Endothelial cell (in vitro differentiated cells): ENCODE data around the gene RPS5. TPM values are rescaled to one million over a fixed set of nuclear protein-coding genes. Genes with fewer than 3 reads are reported as not detected.
A peak's percentile ranks its signal among the peaks of the same experiment; 100 is the strongest.

Source experiments
- DNase-seq: peaks from one replicate; pipeline ENCODE4 v3.0.0; 2021; ENCODE audit warnings: low spot score
- H3K27ac Mint-ChIP-seq: one replicate; pipeline ENCODE4 v1.8.0; 2021; ENCODE audit warnings: mixed read lengths, inconsistent platforms; ENCODE audit not compliant: unreplicated experiment
- H3K27me3 Mint-ChIP-seq: one replicate; pipeline ENCODE4 v1.8.0; 2021; ENCODE audit warnings: mild to moderate bottlenecking, moderate library complexity, mixed read lengths, inconsistent platforms; ENCODE audit not compliant: unreplicated experiment
- H3K36me3 Mint-ChIP-seq: one replicate; pipeline ENCODE4 v1.8.0; 2021; ENCODE audit warnings: mild to moderate bottlenecking, low read depth, mixed read lengths, inconsistent platforms; ENCODE audit not compliant: unreplicated experiment
- H3K4me1 Mint-ChIP-seq: one replicate; pipeline ENCODE4 v1.8.0; 2021; ENCODE audit warnings: mild to moderate bottlenecking, mixed read lengths, inconsistent platforms; ENCODE audit not compliant: unreplicated experiment
- H3K4me3 Mint-ChIP-seq: one replicate; pipeline ENCODE4 v1.8.0; 2021; ENCODE audit warnings: mild to moderate bottlenecking, mixed read lengths, inconsistent platforms; ENCODE audit not compliant: unreplicated experiment
- H3K9me3 Mint-ChIP-seq: one replicate; pipeline ENCODE4 v1.8.0; 2021; ENCODE audit warnings: mixed read lengths, inconsistent platforms; ENCODE audit not compliant: unreplicated experiment
- total RNA-seq: library from RNA; stranded (reverse); fragmentation: NEBNext Ultra II Directional; extraction: Animal tissue kit (Norgen Biotek cat#: 25700); gene quantifications from one replicate; pipeline ENCODE4 v1.2.1, GENCODE V29; 2021; ENCODE audit not compliant: unreplicated experiment
- TF ChIP-seq, protein P1 (sequence below): fragments of 200-600 bp; sonication (generic); IDR thresholded peaks from one replicate; pipeline ENCODE4 v1.5.0; 2021; ENCODE audit warnings: antibody characterized with exemption; ENCODE audit not compliant: unreplicated experiment

The RPS5 gene
- total RNA-seq, 1 donor from 2014 or later: 1,047 TPM

DNA sequence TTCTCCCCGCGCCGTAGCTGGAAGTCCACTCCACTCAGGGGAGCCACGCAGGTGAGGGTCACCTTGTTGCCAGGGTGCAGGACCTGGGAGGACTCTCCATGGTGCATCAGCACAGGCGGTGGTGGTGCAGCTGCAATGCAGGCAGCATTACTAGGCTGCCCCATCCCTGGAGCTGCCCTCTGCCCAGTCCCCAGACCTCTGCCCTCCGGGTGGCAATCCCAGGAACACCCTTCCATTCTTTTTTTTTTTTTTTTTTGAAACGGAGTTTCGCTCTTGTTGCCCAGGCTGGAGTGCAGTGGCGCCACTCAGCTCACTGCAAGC, 35.6 kb upstream of the RPS5 start:
- Mint-ChIP-seq H3K27me3 (peaks cover 14% of the 10 kb centered on the region), H3K4me1 (peaks cover 6% of the 10 kb centered on the region), H3K9me3 (no peaks in the 10 kb centered on the region), H3K4me3 (no peak overlapping the region), H3K27ac (no peak overlapping the region), H3K36me3 (peaks cover 12% of the 10 kb centered on the region)
- DNase-seq: no peak
- TF ChIP-seq, protein P1, sequence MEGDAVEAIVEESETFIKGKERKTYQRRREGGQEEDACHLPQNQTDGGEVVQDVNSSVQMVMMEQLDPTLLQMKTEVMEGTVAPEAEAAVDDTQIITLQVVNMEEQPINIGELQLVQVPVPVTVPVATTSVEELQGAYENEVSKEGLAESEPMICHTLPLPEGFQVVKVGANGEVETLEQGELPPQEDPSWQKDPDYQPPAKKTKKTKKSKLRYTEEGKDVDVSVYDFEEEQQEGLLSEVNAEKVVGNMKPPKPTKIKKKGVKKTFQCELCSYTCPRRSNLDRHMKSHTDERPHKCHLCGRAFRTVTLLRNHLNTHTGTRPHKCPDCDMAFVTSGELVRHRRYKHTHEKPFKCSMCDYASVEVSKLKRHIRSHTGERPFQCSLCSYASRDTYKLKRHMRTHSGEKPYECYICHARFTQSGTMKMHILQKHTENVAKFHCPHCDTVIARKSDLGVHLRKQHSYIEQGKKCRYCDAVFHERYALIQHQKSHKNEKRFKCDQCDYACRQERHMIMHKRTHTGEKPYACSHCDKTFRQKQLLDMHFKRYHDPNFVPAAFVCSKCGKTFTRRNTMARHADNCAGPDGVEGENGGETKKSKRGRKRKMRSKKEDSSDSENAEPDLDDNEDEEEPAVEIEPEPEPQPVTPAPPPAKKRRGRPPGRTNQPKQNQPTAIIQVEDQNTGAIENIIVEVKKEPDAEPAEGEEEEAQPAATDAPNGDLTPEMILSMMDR: no peak

GRCh38 chr19:58351990-58352755, 34.9 kb upstream of the RPS5 start:
- Mint-ChIP-seq H3K4me3 (peak overlapping the region; percentile 34), H3K27ac (no peak overlapping the region), H3K36me3 (peaks cover 12% of the 10 kb centered on the region), H3K27me3 (peaks cover 14% of the 10 kb centered on the region), H3K4me1 (peaks cover 6% of the 10 kb centered on the region), H3K9me3 (no peaks in the 10 kb centered on the region)
- TF ChIP-seq, protein P1: no peak
- no peak for DNase-seq

- TF ChIP-seq, protein P1: no peak
- H3K4me3 Mint-ChIP-seq: peak within 1 kb of the TSS; percentile 34
- DNase-seq: no peak
- H3K9me3 Mint-ChIP-seq: no peaks in the 10 kb centered on the region
- peaks cover 12% of the 10 kb centered on the region for H3K36me3 Mint-ChIP-seq
- H3K27me3 Mint-ChIP-seq: peaks cover 14% of the 10 kb centered on the region
- peaks cover 6% of the 10 kb centered on the region for H3K4me1 Mint-ChIP-seq
- no peak within 1 kb of the TSS for H3K27ac Mint-ChIP-seq
Measured at GRCh38 chr19:58352760-58353671, 34.1 kb upstream of the RPS5 start, which contains the start of gene A1BG. Gene A1BG (minus strand): TSS chr19:58353492. CDS start chr19:58353437, 55 bp downstream.

- Mint-ChIP-seq H3K4me3 (no peak overlapping the region), H3K36me3 (peaks cover 12% of the 10 kb centered on the region), H3K27me3 (peaks cover 15% of the 10 kb centered on the region), H3K27ac (no peak overlapping the region), H3K4me1 (peaks cover 4% of the 10 kb centered on the region), H3K9me3 (no peaks in the 10 kb centered on the region)
- no peak for DNase-seq
- TF ChIP-seq, protein P1: no peak
Measured at GRCh38 chr19:58353717-58354477, 33.2 kb upstream of the RPS5 start.
